T-cell (primary cell): ENCODE results near the gene SIRPG. TPM values are rescaled to one million over a fixed set of nuclear protein-coding genes. Genes with fewer than 3 reads are reported as not detected.
A peak's percentile ranks its signal among the peaks of the same experiment; 100 is the strongest.
"Not testable (repeated sequence)": the region's sequence is repeated elsewhere in the genome, so short reads cannot be mapped to it uniquely, and the experiment has no call there.

ENCODE experiments used
- ATAC-seq, 4 experiments: fragments of 200-7000 bp in 3 of 4; fragments of 150-1000 bp in 1 of 4; cut with Tn5 transposase; replicated peaks in 1 of 4; 1 replicate in 3 of 4; 2 replicates in 1 of 4; pipeline ENCODE4 v1.10.0; 2021; ENCODE audit warnings: moderate library complexity in 3 of 4, mild to moderate bottlenecking in 2 of 4, moderate number of reproducible peaks in 1 of 4
- CTCF ChIA-PET, 2 donors: fragments of 300-600 bp; sonication (Branson Sonifier 250); formaldehyde crosslinking; loops; one replicate each; lab custom pipeline; 2022; ENCODE audit warnings: antibody characterized with exemption in 2 of 2; lab: Charles Lee
- POLR2A ChIA-PET, 2 donors: fragments of 300-600 bp; sonication (Branson Sonifier 250); formaldehyde crosslinking; loops; one replicate each; lab custom pipeline; 2022; ENCODE audit warnings: antibody characterized with exemption in 2 of 2; lab: Charles Lee
- DNase-seq, 35 experiments: peaks; one replicate each; pipeline versions ENCODE4 v3.0.0 to v3.0.0-alpha.2; 2013 to 2023
- H3K27ac ChIP-seq: one replicate; pipeline ENCODE4 v1.5.1; 2013; ENCODE audit warnings: low read length
- H3K27me3 ChIP-seq, 2 experiments: replicated peaks in 1 of 2; 1 replicate in 1 of 2; 2 replicates in 1 of 2; pipeline versions ENCODE4 v1.6.1 to v1.7.0; 2013; ENCODE audit warnings: low read length in 1 of 2, mixed read lengths in 1 of 2; ENCODE audit not compliant: control insufficient read depth in 2 of 2, insufficient read depth in 2 of 2; ENCODE audit errors: extremely low read depth in 1 of 2
- H3K36me3 ChIP-seq, 2 donors: 1 replicate in 1 of 2; 2 replicates in 1 of 2; pipeline versions ENCODE4 v1.6.1 to v1.7.0; 2013; ENCODE audit warnings: low read length in 1 of 2; ENCODE audit not compliant: control insufficient read depth in 2 of 2, insufficient read depth in 1 of 2; ENCODE audit errors: extremely low read depth in 1 of 2
- H3K4me1 ChIP-seq, 2 experiments: 1 replicate in 1 of 2; 2 replicates in 1 of 2; pipeline versions ENCODE4 v1.6.1 to v1.7.0; 2013; ENCODE audit warnings: low read length in 2 of 2, mixed read lengths in 1 of 2; ENCODE audit not compliant: insufficient read depth in 2 of 2, control insufficient read depth in 1 of 2; ENCODE audit errors: extremely low read depth in 1 of 2
- H3K4me3 ChIP-seq, 2 donors: 1 replicate in 1 of 2; 2 replicates in 1 of 2; pipeline versions ENCODE4 v1.5.1 to v1.7.0; 2013; ENCODE audit warnings: mild to moderate bottlenecking in 2 of 2, low read length in 1 of 2, moderate library complexity in 1 of 2; ENCODE audit not compliant: control insufficient read depth in 1 of 2; ENCODE audit errors: extremely low read depth in 1 of 2
- H3K9me3 ChIP-seq: 2 replicates; pipeline ENCODE4 v1.7.0; 2013
- H3K27ac Mint-ChIP-seq, 2 donors: one replicate each; pipeline ENCODE4 v1.8.0; 2020 to 2021; ENCODE audit warnings: mild to moderate bottlenecking in 2 of 2, mixed read lengths in 2 of 2
- H3K27me3 Mint-ChIP-seq, 2 donors: one replicate each; pipeline ENCODE4 v1.8.0; 2021 to 2022; ENCODE audit warnings: mixed read lengths in 2 of 2
- H3K36me3 Mint-ChIP-seq: one replicate; pipeline ENCODE4 v1.8.0; 2021; ENCODE audit warnings: mixed read lengths
- H3K4me1 Mint-ChIP-seq, 3 donors: one replicate each; pipeline ENCODE4 v1.8.0; 2020 to 2022; ENCODE audit warnings: mixed read lengths in 3 of 3, mild to moderate bottlenecking in 1 of 3
- H3K4me3 Mint-ChIP-seq, 3 donors: one replicate each; pipeline ENCODE4 v1.8.0; 2020 to 2022; ENCODE audit warnings: mild to moderate bottlenecking in 3 of 3, mixed read lengths in 3 of 3, moderate library complexity in 3 of 3
- H3K9me3 Mint-ChIP-seq, 3 donors: one replicate each; pipeline ENCODE4 v1.8.0; 2020 to 2022; ENCODE audit warnings: mixed read lengths in 3 of 3
- WGBS: methylation state at CpG from one replicate; pipeline ENCODE4 v1.1.5; 2013; ENCODE audit warnings: missing lambda C conversion rate; ENCODE audit not compliant: insufficient coverage; 5-methylcytosine and 5-hydroxymethylcytosine counted together
- total RNA-seq, 35 experiments: library from RNA in 6 of 35; stranded (reverse) in 6 of 35; fragments of 120-200 nt in 1 of 35; gene quantifications; one replicate each; pipeline versions ENCODE4 v1.2.1 to v1.2.4 and lab custom pipeline; 2013 to 2026

The SIRPG gene
- total RNA-seq, 5 donors from 2014 or later (not counting 1 experiment from before 2014, with no cell fraction given): 25.4 to 59.5 (median 28.6) TPM

GRCh38 chr20:1648101-1648500 is 9.5 kb downstream of the SIRPG start:
- H3K27ac Mint-ChIP-seq: peak overlapping the region; percentile 65 to 72
- ChIA-PET CTCF (no interaction called here), POLR2A (interaction anchor here in 1 of 2 donors (0.7 kb wide), 1 partner anchor 13 kb away, joined by 5 read pairs; no protein-coding TSS in a partner anchor)
- Histone ChIP-seq H3K27ac (no peak overlapping the region), H3K36me3 (peaks cover 24 to 59% of the 10 kb centered on the region in 2 donors), H3K9me3 (no peaks in the 10 kb centered on the region), H3K27me3 (no peaks in the 10 kb centered on the region), H3K4me1 (peaks cover 37 to 59% of the 10 kb centered on the region in 2 experiments), H3K4me3 (no peak overlapping the region)
- no peaks in the 10 kb centered on the region for H3K27me3 Mint-ChIP-seq
- peaks cover 2 to 4% (median 3%) of the 10 kb centered on the region in 3 donors for H3K9me3 Mint-ChIP-seq
- ATAC-seq: no peak
- H3K4me1 Mint-ChIP-seq: peaks cover 60 to 72% (median 68%) of the 10 kb centered on the region in 3 donors
- H3K4me3 Mint-ChIP-seq: no peak overlapping the region
- DNase-seq: no peak
- WGBS: 83% methylated on average over 1 of the region's 5 CpGs
- H3K36me3 Mint-ChIP-seq: peaks cover 46% of the 10 kb centered on the region

- ATAC-seq: peak; percentile 49 to 72 (median 68)
- POLR2A ChIA-PET: no interaction called here
- peaks cover 50 to 62% (median 59%) of the 10 kb centered on the region in 3 donors for H3K4me1 Mint-ChIP-seq
Measured at GRCh38 chr20:1646975-1647431, 10.6 kb downstream of the SIRPG start.

GRCh38 chr20:1644101-1644962 is 13.2 kb downstream of the SIRPG start:
- peaks cover 29 to 44% (median 43%) of the 10 kb centered on the region in 3 donors for H3K4me1 Mint-ChIP-seq

More at GRCh38 chr20:1646975-1647431, 10.6 kb downstream of the SIRPG start:
- Mint-ChIP-seq H3K27ac (peak overlapping the region; percentile 65 to 84), H3K36me3 (peaks cover 41% of the 10 kb centered on the region), H3K27me3 (no peaks in the 10 kb centered on the region), H3K4me3 (peak overlapping the region in 2 of 3 donors; percentile 39 to 64), H3K9me3 (peaks cover 0 to 3% (median 2%) of the 10 kb centered on the region in 3 donors)
- Histone ChIP-seq H3K9me3 (no peaks in the 10 kb centered on the region), H3K4me1 (peaks cover 27 to 52% of the 10 kb centered on the region in 2 experiments), H3K27me3 (no peaks in the 10 kb centered on the region), H3K27ac (no peak overlapping the region), H3K36me3 (peaks cover 24 to 59% of the 10 kb centered on the region in 2 donors), H3K4me3 (peak overlapping the region in 1 of 2 donors; percentile 11)
- CTCF ChIA-PET: no interaction called here
- 67% methylated on average over 1 of the region's 3 CpGs for WGBS
- DNase-seq: no peak

GRCh38 chr20:1638643-1639042 is 18.9 kb downstream of the SIRPG start:
- H3K27ac Mint-ChIP-seq: peak overlapping the region; percentile 69 to 84
- H3K4me1 ChIP-seq, DNase-seq, H3K27ac ChIP-seq, H3K27me3 ChIP-seq, H3K4me3 Mint-ChIP-seq, H3K27me3 Mint-ChIP-seq, ATAC-seq, H3K9me3 ChIP-seq, H3K4me3 ChIP-seq, CTCF ChIA-PET, POLR2A ChIA-PET: not testable (repeated sequence)
- H3K36me3 ChIP-seq: peaks cover 8 to 29% of the 10 kb centered on the region in 2 donors
- H3K9me3 Mint-ChIP-seq: peaks cover 0 to 10% (median 2%) of the 10 kb centered on the region in 3 donors
- peaks cover 30% of the 10 kb centered on the region for H3K36me3 Mint-ChIP-seq
- peaks cover 15 to 41% (median 34%) of the 10 kb centered on the region in 3 donors for H3K4me1 Mint-ChIP-seq
- WGBS: no CpG with 5 or more reads among the region's 2 CpGs

More at GRCh38 chr20:1644101-1644962, 13.2 kb downstream of the SIRPG start:
- ATAC-seq (no peak), DNase-seq (no peak)
- Histone ChIP-seq H3K27me3 (no peaks in the 10 kb centered on the region), H3K4me3 (no peak overlapping the region), H3K27ac (no peak overlapping the region), H3K9me3 (no peaks in the 10 kb centered on the region), H3K36me3 (peaks cover 24 to 54% of the 10 kb centered on the region in 2 donors), H3K4me1 (peaks cover 12 to 47% of the 10 kb centered on the region in 2 experiments)
- H3K9me3 Mint-ChIP-seq: peaks cover 0 to 4% (median 2%) of the 10 kb centered on the region in 3 donors
- H3K36me3 Mint-ChIP-seq: peaks cover 42% of the 10 kb centered on the region
- CTCF ChIA-PET: no interaction called here
- 93% methylated on average over 6 of the region's 8 CpGs for WGBS
- POLR2A ChIA-PET: no interaction called here
- no peaks in the 10 kb centered on the region for H3K27me3 Mint-ChIP-seq
- peak overlapping the region; percentile 43 to 74 for H3K27ac Mint-ChIP-seq
- no peak overlapping the region for H3K4me3 Mint-ChIP-seq

- DNase-seq (no peak), ATAC-seq (no peak)
- H3K27ac Mint-ChIP-seq: peak overlapping the region; percentile 55 to 83
- Histone ChIP-seq H3K27me3 (no peaks in the 10 kb centered on the region), H3K9me3 (no peaks in the 10 kb centered on the region), H3K27ac (no peak overlapping the region), H3K4me3 (no peak overlapping the region), H3K36me3 (peaks cover 9 to 28% of the 10 kb centered on the region in 2 donors), H3K4me1 (peaks cover 0 to 4% of the 10 kb centered on the region in 2 experiments)
- H3K27me3 Mint-ChIP-seq: no peaks in the 10 kb centered on the region
- peaks cover 24 to 49% (median 42%) of the 10 kb centered on the region in 3 donors for H3K4me1 Mint-ChIP-seq
- peaks cover 0 to 10% (median 2%) of the 10 kb centered on the region in 3 donors for H3K9me3 Mint-ChIP-seq
- H3K4me3 Mint-ChIP-seq: no peak overlapping the region
- H3K36me3 Mint-ChIP-seq: peaks cover 34% of the 10 kb centered on the region
- WGBS: no CpG with 5 or more reads among the region's 2 CpGs
- ChIA-PET POLR2A (no interaction called here), CTCF (no interaction called here)
Measured at GRCh38 chr20:1637755-1638154, 19.8 kb downstream of the SIRPG start.

- no peaks in the 10 kb centered on the region for H3K27me3 ChIP-seq
- POLR2A ChIA-PET: no interaction called here
- peaks cover 9 to 30% of the 10 kb centered on the region in 2 donors for H3K36me3 ChIP-seq
- 56% methylated on average over 1 of the region's 2 CpGs for WGBS
- CTCF ChIA-PET: no interaction called here
- H3K4me3 ChIP-seq: no peak overlapping the region
- H3K9me3 ChIP-seq: no peaks in the 10 kb centered on the region
- H3K9me3 Mint-ChIP-seq: peaks cover 0 to 10% (median 2%) of the 10 kb centered on the region in 3 donors
- ATAC-seq: no peak
- no peak overlapping the region for H3K27ac ChIP-seq
- H3K4me3 Mint-ChIP-seq: no peak overlapping the region
- H3K4me1 Mint-ChIP-seq: peaks cover 30 to 54% (median 47%) of the 10 kb centered on the region in 3 donors
- peak overlapping the region; percentile 63 to 83 for H3K27ac Mint-ChIP-seq
- no peak for DNase-seq
- no peaks in the 10 kb centered on the region for H3K27me3 Mint-ChIP-seq
- peaks cover 0 to 8% of the 10 kb centered on the region in 2 experiments for H3K4me1 ChIP-seq
- peaks cover 38% of the 10 kb centered on the region for H3K36me3 Mint-ChIP-seq
Measured at GRCh38 chr20:1637226-1637625, 20.4 kb downstream of the SIRPG start.
